ENCODE measurements around the gene GDAP1L1.
A peak's percentile ranks its signal among the peaks of the same experiment; 100 is the strongest.

GDAP1L1 gene

GRCh38 chr20:44241796-44242195, 5.3 kb upstream of the GDAP1L1 start:
- no peak for DNase-seq (ENCODE audit: low read depth)
- TF ChIP-seq CTCF (conservative IDR thresholded peaks at IDR 0.05; ENCODE audit: low read depth, low read length) = no peak
- no peak overlapping the region for H3K4me3 ChIP-seq (ENCODE audit: low read length)

- H3K4me3 ChIP-seq (ENCODE audit: low read length) = no peak overlapping the region
- no peak for TF ChIP-seq CTCF (conservative IDR thresholded peaks at IDR 0.05; ENCODE audit: low read depth, low read length)
- no peak for DNase-seq (ENCODE audit: low read depth)
These were observed 1.1 kb upstream of the GDAP1L1 start for GRCh38 chr20:44245977-44246376.

GRCh38 chr20:44247586-44248409, 690 bp downstream of the GDAP1L1 start:
- peak; percentile 82 for TF ChIP-seq CTCF (conservative IDR thresholded peaks at IDR 0.05; ENCODE audit: low read depth, low read length)
- no peak overlapping the region for H3K4me3 ChIP-seq (ENCODE audit: low read length)
- peak; percentile 1 for DNase-seq (ENCODE audit: low read depth)

- no peak overlapping the region for H3K4me3 ChIP-seq (ENCODE audit: low read length)
- TF ChIP-seq CTCF (conservative IDR thresholded peaks at IDR 0.05; ENCODE audit: low read depth, low read length) = no peak
- DNase-seq (ENCODE audit: low read depth) = no peak
These were observed 1.3 kb downstream of the GDAP1L1 start for GRCh38 chr20:44248410-44248759.

- no peak for DNase-seq (ENCODE audit: low read depth)
- H3K4me3 ChIP-seq (ENCODE audit: low read length) = no peak overlapping the region
- TF ChIP-seq CTCF (conservative IDR thresholded peaks at IDR 0.05; ENCODE audit: low read depth, low read length) = no peak
These were observed 4.2 kb downstream of the GDAP1L1 start for GRCh38 chr20:44251284-44251683.

- TF ChIP-seq CTCF (conservative IDR thresholded peaks at IDR 0.05; ENCODE audit: low read depth, low read length) = peak; percentile 14
- no peak overlapping the region for H3K4me3 ChIP-seq (ENCODE audit: low read length)
- DNase-seq (ENCODE audit: low read depth) = no peak
These were observed 6.4 kb downstream of the GDAP1L1 start for GRCh38 chr20:44253528-44253927.

GRCh38 chr20:44254073-44254472, 7.0 kb downstream of the GDAP1L1 start:
- no peak overlapping the region for H3K4me3 ChIP-seq (ENCODE audit: low read length)
- no peak for TF ChIP-seq CTCF (conservative IDR thresholded peaks at IDR 0.05; ENCODE audit: low read depth, low read length)
- DNase-seq (ENCODE audit: low read depth) = no peak
